ENCODE data around the gene EEIG1.

EEIG1 gene

GRCh38 chr9:127938298-127938690, 42.5 kb downstream of the EEIG1 start:
- Histone ChIP-seq H3K4me3 (ENCODE audit: low read length in 2 of 2) (peak overlapping the region in 1 of 2 donors; percentile 97), H2BK12ac (ENCODE audit: low read length) (no peak overlapping the region), H4K91ac (ENCODE audit: low read depth, low read length, poor library complexity) (peak overlapping the region; percentile 3), H2BK5ac (ENCODE audit: low read length) (peak overlapping the region; percentile 2), H3K27me3 (ENCODE audit: control insufficient read depth in 3 of 3, insufficient read depth in 3 of 3, low read depth in 1 of 3, low read length in 3 of 3) (no peaks in the 10 kb centered on the region), H3K4ac (ENCODE audit: low read length) (no peak overlapping the region), H2BK120ac (ENCODE audit: low read depth, low read length) (no peak overlapping the region), H3K9ac (ENCODE audit: low read depth, low read length, poor library complexity) (no peak overlapping the region), H3K9me3 (replicated peaks in 1 of 2; ENCODE audit: control insufficient read depth in 2 of 2, insufficient read depth in 1 of 2, low read depth in 1 of 2, low read length in 2 of 2) (no peaks in the 10 kb centered on the region), H3K79me1 (ENCODE audit: low read depth, low read length) (peaks cover 16% of the 10 kb centered on the region), H3K18ac (ENCODE audit: low read length) (peak overlapping the region; percentile 78), H3K36me3 (replicated peaks in 1 of 2; ENCODE audit: control insufficient read depth in 2 of 2, insufficient read depth in 2 of 2, low read length in 2 of 2) (peaks cover 21 to 49% of the 10 kb centered on the region in 2 donors), H2AFZ (ENCODE audit: low read length) (no peak overlapping the region), H2BK15ac (ENCODE audit: low read length) (no peak overlapping the region), H3K23ac (ENCODE audit: low read depth, low read length, poor library complexity) (peak overlapping the region; percentile 1), H3K4me2 (ENCODE audit: insufficient read depth, low read length, poor library complexity, severe bottlenecking) (peak overlapping the region; percentile 95), H2AK5ac (ENCODE audit: low read depth, low read length) (peak overlapping the region; percentile 3), H3K27ac (replicated peaks; ENCODE audit: low read length) (no peak overlapping the region), H4K8ac (ENCODE audit: low read depth, low read length) (no peak overlapping the region), H3K4me1 (ENCODE audit: control insufficient read depth in 2 of 2, insufficient read depth in 1 of 2, low read depth in 1 of 2, low read length in 2 of 2) (peaks cover 13 to 16% of the 10 kb centered on the region in 2 donors), H3K14ac (ENCODE audit: low read length) (no peak overlapping the region)
- no CpG with 5 or more reads among the region's 25 CpGs for WGBS, 2 donors (ENCODE audit: extremely low coverage in 2 of 2, insufficient read length in 2 of 2, insufficient replicate concordance in 1 of 2)
- DNase-seq (ENCODE audit: low spot score), result no peak

GRCh38 chr9:127937388-127938297, 43.1 kb downstream of the EEIG1 start, which contains the start of gene DPM2:
DPM2 (minus strand) TSS chr9:127937854; CDS start chr9:127937820, 34 bp downstream.
- Histone ChIP-seq H3K4ac (ENCODE audit: low read length) (no peak within 1 kb of the TSS), H3K9me3 (replicated peaks in 1 of 2; ENCODE audit: control insufficient read depth in 2 of 2, insufficient read depth in 1 of 2, low read depth in 1 of 2, low read length in 2 of 2) (no peaks in the 10 kb centered on the region), H2BK5ac (ENCODE audit: low read length) (peak within 1 kb of the TSS; percentile 2), H3K4me3 (ENCODE audit: low read length in 2 of 2) (peak within 1 kb of the TSS; percentile 92 to 97), H3K36me3 (replicated peaks in 1 of 2; ENCODE audit: control insufficient read depth in 2 of 2, insufficient read depth in 2 of 2, low read length in 2 of 2) (peaks cover 17 to 42% of the 10 kb centered on the region in 2 donors), H3K27ac (replicated peaks; ENCODE audit: low read length) (no peak within 1 kb of the TSS), H3K4me1 (ENCODE audit: control insufficient read depth in 2 of 2, insufficient read depth in 1 of 2, low read depth in 1 of 2, low read length in 2 of 2) (peaks cover 12 to 16% of the 10 kb centered on the region in 2 donors), H2AFZ (ENCODE audit: low read length) (peak within 1 kb of the TSS; percentile 86), H2AK5ac (ENCODE audit: low read depth, low read length) (peak within 1 kb of the TSS; percentile 3), H3K18ac (ENCODE audit: low read length) (peak within 1 kb of the TSS; percentile 78), H2BK120ac (ENCODE audit: low read depth, low read length) (peak within 1 kb of the TSS; percentile 61), H2BK12ac (ENCODE audit: low read length) (no peak within 1 kb of the TSS), H3K14ac (ENCODE audit: low read length) (peak within 1 kb of the TSS; percentile 65), H4K91ac (ENCODE audit: low read depth, low read length, poor library complexity) (peak within 1 kb of the TSS; percentile 3), H3K9ac (ENCODE audit: low read depth, low read length, poor library complexity) (peak within 1 kb of the TSS; percentile 93), H3K23ac (ENCODE audit: low read depth, low read length, poor library complexity) (peak within 1 kb of the TSS; percentile 22), H4K8ac (ENCODE audit: low read depth, low read length) (no peak within 1 kb of the TSS), H2BK15ac (ENCODE audit: low read length) (no peak within 1 kb of the TSS), H3K4me2 (ENCODE audit: insufficient read depth, low read length, poor library complexity, severe bottlenecking) (peak within 1 kb of the TSS; percentile 95), H3K79me1 (ENCODE audit: low read depth, low read length) (peaks cover 16% of the 10 kb centered on the region), H3K27me3 (ENCODE audit: control insufficient read depth in 3 of 3, insufficient read depth in 3 of 3, low read depth in 1 of 3, low read length in 3 of 3) (no peaks in the 10 kb centered on the region)
- DNase-seq (ENCODE audit: low spot score), result peak; percentile 72
- WGBS, 2 donors (ENCODE audit: extremely low coverage in 2 of 2, insufficient read length in 2 of 2, insufficient replicate concordance in 1 of 2), result no CpG with 5 or more reads among the region's 60 CpGs

DNA sequence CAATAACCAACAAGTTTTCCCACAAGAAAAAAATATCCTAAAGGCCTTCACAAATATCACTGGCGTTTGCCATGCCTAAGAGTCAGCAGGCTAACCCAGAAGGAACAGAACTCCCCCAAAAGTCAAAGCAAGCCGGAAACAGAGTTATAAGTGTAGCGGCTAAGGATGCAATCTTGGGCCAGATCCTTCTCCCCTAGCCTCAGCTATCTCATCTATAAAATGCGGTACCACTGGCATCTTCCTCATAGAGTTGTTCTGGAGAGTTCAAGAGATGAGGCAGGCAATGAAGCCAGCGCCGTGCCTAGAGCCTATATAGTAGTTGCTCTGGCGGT, 43.8 kb downstream of the EEIG1 start:
- Histone ChIP-seq H3K27ac (replicated peaks; ENCODE audit: low read length) (no peak overlapping the region), H2AFZ (ENCODE audit: low read length) (peak overlapping the region; percentile 86), H2BK12ac (ENCODE audit: low read length) (no peak overlapping the region), H3K27me3 (ENCODE audit: control insufficient read depth in 3 of 3, insufficient read depth in 3 of 3, low read depth in 1 of 3, low read length in 3 of 3) (no peaks in the 10 kb centered on the region), H4K8ac (ENCODE audit: low read depth, low read length) (no peak overlapping the region), H2BK15ac (ENCODE audit: low read length) (no peak overlapping the region), H3K23ac (ENCODE audit: low read depth, low read length, poor library complexity) (peak overlapping the region; percentile 22), H2BK5ac (ENCODE audit: low read length) (peak overlapping the region; percentile 2), H3K14ac (ENCODE audit: low read length) (peak overlapping the region; percentile 65), H3K79me1 (ENCODE audit: low read depth, low read length) (peaks cover 14% of the 10 kb centered on the region), H3K9ac (ENCODE audit: low read depth, low read length, poor library complexity) (peak overlapping the region; percentile 93), H4K91ac (ENCODE audit: low read depth, low read length, poor library complexity) (no peak overlapping the region), H2AK5ac (ENCODE audit: low read depth, low read length) (no peak overlapping the region), H3K4me2 (ENCODE audit: insufficient read depth, low read length, poor library complexity, severe bottlenecking) (peak overlapping the region; percentile 95), H3K18ac (ENCODE audit: low read length) (peak overlapping the region; percentile 76), H3K4me1 (ENCODE audit: control insufficient read depth in 2 of 2, insufficient read depth in 1 of 2, low read depth in 1 of 2, low read length in 2 of 2) (peaks cover 9 to 16% of the 10 kb centered on the region in 2 donors), H3K4ac (ENCODE audit: low read length) (no peak overlapping the region), H2BK120ac (ENCODE audit: low read depth, low read length) (peak overlapping the region; percentile 61), H3K4me3 (ENCODE audit: low read length in 2 of 2) (peak overlapping the region; percentile 92 to 97), H3K9me3 (replicated peaks in 1 of 2; ENCODE audit: control insufficient read depth in 2 of 2, insufficient read depth in 1 of 2, low read depth in 1 of 2, low read length in 2 of 2) (no peaks in the 10 kb centered on the region), H3K36me3 (replicated peaks in 1 of 2; ENCODE audit: control insufficient read depth in 2 of 2, insufficient read depth in 2 of 2, low read length in 2 of 2) (peaks cover 11 to 36% of the 10 kb centered on the region in 2 donors)
- no peak for DNase-seq (ENCODE audit: low spot score)
- WGBS, 2 donors (ENCODE audit: extremely low coverage in 2 of 2, insufficient read length in 2 of 2, insufficient replicate concordance in 1 of 2), result no CpG with 5 or more reads among the region's 7 CpGs

DNA sequence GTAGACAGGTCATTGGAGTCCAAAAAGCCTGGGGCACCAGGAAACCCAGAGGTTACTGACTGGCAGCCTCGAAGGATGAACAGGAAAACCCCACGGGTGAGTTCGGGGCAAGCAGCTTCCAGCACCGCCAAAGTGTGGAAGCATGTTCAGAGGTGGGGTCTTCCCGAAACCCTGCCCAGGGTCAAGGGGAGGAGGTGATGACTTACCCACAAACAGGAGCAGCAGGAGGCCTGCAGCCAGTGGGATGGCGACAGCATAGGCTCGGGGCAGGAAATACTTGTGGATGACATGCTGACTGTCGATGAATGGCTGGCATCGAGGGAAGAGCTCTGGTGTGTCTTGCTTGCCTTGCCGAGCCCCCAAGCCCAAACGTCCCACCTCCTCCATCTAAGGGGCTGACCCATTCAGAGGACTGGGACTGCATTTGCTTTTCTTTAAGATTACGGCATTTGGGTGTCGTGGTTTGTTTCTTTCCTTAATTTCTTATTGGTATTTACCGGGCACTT, 44.4 kb downstream of the EEIG1 start:
- Histone ChIP-seq H2BK12ac (ENCODE audit: low read length) (no peak overlapping the region), H4K91ac (ENCODE audit: low read depth, low read length, poor library complexity) (no peak overlapping the region), H3K4me2 (ENCODE audit: insufficient read depth, low read length, poor library complexity, severe bottlenecking) (no peak overlapping the region), H2AFZ (ENCODE audit: low read length) (no peak overlapping the region), H3K23ac (ENCODE audit: low read depth, low read length, poor library complexity) (no peak overlapping the region), H2BK15ac (ENCODE audit: low read length) (no peak overlapping the region), H3K27me3 (ENCODE audit: control insufficient read depth in 3 of 3, insufficient read depth in 3 of 3, low read depth in 1 of 3, low read length in 3 of 3) (no peaks in the 10 kb centered on the region), H3K4me3 (ENCODE audit: low read length in 2 of 2) (peak overlapping the region in 1 of 2 donors; percentile 92), H3K79me1 (ENCODE audit: low read depth, low read length) (peaks cover 14% of the 10 kb centered on the region), H3K18ac (ENCODE audit: low read length) (no peak overlapping the region), H3K4me1 (ENCODE audit: control insufficient read depth in 2 of 2, insufficient read depth in 1 of 2, low read depth in 1 of 2, low read length in 2 of 2) (peaks cover 13 to 18% of the 10 kb centered on the region in 2 donors), H2AK5ac (ENCODE audit: low read depth, low read length) (peak overlapping the region; percentile 29), H4K8ac (ENCODE audit: low read depth, low read length) (no peak overlapping the region), H3K4ac (ENCODE audit: low read length) (no peak overlapping the region), H3K27ac (replicated peaks; ENCODE audit: low read length) (no peak overlapping the region), H3K9ac (ENCODE audit: low read depth, low read length, poor library complexity) (peak overlapping the region; percentile 12), H2BK120ac (ENCODE audit: low read depth, low read length) (no peak overlapping the region), H3K9me3 (replicated peaks in 1 of 2; ENCODE audit: control insufficient read depth in 2 of 2, insufficient read depth in 1 of 2, low read depth in 1 of 2, low read length in 2 of 2) (no peaks in the 10 kb centered on the region), H3K36me3 (replicated peaks in 1 of 2; ENCODE audit: control insufficient read depth in 2 of 2, insufficient read depth in 2 of 2, low read length in 2 of 2) (peaks cover 10 to 33% of the 10 kb centered on the region in 2 donors), H3K14ac (ENCODE audit: low read length) (no peak overlapping the region), H2BK5ac (ENCODE audit: low read length) (no peak overlapping the region)
- WGBS, 2 donors (ENCODE audit: extremely low coverage in 2 of 2, insufficient read length in 2 of 2, insufficient replicate concordance in 1 of 2), result no CpG with 5 or more reads among the region's 14 CpGs
- no peak for DNase-seq (ENCODE audit: low spot score)
